ENCODE results near the gene CCDC85C.

Gene CCDC85C

DNA sequence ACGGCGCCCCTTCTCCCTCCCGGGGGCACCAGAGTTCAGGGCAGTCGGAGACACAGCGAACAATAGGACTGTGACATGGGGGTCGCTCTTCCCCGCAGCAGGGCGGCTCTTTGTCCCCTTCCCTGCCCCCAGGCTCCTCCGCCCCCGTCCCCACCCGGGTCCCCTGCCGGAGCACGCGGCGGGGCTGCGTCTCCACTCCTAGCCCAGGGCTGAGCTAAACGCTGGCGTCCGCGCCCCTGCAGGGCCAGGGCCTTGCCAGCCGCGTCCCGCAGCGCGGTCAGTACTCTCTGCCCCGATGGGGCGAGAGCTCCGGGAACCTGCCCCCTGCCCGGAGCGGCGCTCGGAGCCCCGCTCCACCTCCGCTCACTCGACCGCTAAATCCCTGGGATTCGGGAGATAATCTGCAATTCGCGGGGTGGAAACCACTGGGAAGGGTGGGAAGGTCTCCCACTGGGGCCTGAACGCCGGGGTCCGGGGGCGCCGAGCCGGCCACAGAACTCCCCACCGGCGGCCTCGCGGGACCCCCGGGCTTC, 825 bp upstream of the CCDC85C start:
- DNase-seq = no peak

DNA sequence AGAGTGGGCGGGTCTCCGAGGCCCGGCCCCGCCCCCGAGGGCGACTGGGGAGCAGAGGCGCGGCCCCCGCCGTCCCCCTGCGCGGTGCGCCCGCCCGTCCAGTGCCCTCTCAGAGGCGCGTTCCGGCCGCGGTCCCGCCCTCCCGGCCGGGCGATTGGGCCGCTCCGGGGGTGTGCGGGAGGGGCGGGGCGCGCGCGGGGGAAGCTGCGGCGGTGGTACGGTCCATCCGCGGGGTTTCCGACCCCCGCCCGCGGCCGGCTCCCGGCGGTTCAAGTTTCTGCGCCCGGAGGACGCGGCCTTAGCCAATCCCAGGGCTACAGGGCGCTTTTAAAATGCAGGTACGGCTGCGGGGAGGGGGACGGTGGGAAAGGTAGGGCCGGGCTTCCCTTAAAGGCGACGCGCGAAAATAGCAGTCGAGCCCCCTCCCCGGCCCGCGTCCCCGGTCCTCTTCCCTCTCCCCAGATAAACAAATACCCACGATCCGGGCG, 315 bp upstream of the CCDC85C start:
- peak; percentile 98 for DNase-seq

DNA sequence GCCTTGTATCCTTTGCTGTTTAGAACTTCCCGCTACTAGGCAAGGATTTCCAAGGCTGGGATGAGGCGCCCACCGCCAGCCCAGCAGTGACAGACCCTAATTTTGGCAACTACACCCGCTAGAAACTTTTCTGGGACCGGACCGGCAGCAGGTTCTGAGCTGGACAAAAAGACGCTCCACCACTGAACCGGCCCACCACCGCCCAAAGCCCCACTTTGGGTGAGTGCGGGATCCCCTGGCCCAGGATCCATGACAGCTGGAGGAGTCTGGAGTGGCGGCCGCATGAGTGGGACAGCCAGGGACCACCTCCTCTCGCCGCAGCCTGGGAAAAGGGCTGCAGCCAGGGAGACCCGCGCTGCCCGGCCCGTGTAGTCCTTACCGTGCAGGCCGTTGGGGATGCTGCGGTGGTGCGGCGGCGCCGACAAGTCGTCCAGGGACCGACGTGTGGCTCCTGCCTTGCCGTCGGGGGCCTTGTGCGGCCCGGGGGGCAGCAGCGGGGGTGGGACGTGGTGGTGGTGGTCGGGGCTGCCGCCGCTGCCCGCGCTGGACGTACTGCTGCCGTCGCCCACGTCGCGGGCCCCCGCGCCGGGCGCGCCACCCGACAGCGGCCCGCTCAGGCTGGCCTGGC, 1.1 kb downstream of the CCDC85C start:
- no peak for DNase-seq

DNA sequence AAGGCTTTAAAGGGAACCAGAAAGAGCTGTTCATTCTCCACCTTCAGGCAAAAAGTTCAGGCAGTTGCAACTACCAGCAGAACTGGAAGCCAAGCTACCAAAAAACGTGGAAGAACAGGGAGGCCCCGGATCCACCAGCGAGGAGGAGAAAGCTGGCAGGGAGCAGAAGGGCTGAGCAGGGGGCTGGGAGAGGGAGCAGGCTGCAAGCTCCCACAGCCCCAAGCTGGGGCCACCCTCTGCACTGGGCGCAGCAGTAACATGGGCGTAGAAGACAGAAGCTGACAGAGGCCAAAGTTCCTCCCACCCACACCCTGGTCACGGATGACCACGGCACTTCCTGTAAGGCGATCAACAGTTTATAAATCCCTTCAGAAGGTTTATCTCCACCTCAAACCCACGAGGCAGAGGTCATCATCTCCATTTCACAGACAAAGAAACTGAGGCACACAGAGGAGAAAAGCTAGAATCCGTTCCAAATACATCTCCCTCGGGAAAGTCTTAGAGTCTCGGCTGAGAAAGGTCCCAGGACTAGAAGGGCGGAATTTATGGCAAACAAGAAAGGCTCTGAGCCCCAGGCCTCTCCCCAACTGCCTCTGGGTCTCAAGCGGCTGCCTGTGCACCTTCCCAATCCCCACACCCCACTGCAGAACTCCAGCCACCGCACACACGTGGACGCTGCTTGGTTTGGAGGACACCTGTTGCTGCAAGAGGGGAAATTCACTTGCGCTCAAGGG, 1.8 kb downstream of the CCDC85C start:
- DNase-seq = no peak

DNA sequence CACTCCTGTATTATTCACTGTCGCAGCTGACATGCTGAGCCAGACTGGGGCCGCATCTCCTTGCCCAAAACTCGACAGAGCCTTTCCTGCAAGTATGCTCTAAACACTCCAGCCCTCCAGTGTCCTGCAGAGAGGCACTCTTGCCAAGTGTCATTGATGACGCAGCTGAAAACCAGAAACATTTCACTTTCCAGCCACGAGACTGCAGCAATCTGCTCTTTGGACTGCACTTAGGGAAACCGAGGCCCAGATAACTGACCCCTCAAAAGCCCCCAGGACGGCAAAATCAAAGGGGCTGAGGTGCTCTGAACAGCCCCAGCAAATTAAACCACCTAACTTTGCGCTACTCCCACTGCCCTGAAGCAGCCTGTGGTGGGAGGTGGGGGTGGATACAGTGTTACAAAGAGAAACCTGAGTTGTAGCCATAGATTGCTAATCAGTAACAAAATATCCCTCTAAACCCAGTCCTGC, 2.6 kb downstream of the CCDC85C start:
- DNase-seq = no peak

DNA sequence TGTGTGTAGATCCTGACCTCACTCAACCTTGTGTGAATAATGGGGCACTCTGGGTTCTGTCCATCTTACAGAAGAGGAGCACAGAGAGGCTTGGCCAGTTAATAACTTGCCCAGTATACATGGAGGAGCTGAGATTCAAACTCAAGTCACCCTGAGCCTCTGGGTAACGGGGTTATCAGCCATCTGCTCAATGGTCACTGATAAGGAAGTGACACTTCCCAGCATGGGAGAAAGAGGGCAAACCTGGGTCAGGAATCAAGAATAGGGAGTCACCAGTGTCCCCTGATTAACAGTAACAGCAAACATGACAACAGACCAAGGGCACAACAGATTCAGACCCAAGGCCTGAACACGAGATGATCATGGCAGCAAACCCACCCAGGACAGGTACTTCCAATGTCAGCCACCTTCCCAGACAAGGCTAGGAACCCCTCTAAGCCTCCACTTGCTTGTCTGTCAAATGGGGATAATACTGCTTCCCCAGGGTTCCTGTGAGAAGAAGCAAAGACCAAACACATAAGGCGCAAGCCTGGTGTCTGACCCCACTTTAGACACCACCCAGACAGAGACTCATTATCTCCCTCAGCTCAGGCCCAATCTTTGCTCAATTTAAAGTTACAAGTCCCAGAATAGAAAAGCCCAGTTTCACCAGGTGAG, 3.6 kb downstream of the CCDC85C start:
- no peak for DNase-seq

DNA sequence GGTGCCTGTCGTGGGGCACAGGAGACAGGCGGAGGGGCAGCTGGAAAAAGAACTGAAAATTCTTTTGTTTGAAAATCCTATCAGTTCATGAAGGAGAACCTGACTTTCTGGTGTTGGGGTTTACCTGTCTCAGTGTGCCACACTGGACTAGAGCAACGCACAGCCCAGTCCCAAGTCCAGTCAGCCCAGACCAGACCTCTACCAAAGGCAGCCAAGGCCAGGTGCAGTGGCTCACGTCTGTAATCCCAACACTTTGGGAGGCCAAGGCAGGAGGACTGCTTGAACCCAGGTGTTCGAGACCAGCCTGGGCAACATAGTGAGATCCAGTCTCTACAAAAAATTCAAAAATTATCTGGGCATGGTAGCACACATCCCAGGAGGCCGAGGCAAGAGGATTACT, 4.6 kb downstream of the CCDC85C start:
- no peak for DNase-seq

DNA sequence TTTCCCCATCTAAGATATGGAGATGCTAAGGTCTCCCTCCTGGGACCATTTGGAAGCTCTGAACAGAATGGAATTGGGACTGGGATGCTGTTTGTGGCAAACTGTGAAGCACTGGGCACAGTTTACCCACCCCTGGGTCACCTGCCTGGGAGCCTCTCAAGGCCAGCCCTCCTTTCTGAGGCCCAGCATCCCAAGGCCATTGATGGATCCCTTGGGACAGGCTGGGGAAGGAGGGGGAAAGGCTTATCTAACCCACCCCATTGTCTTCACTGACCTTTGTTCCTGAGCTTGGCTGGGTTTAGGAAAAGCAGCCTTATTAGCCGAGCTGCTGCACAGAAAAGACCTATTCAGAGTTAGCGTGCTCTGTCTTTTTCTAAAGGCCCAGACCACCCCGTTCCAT, 5.2 kb downstream of the CCDC85C start:
- no peak for DNase-seq

DNA sequence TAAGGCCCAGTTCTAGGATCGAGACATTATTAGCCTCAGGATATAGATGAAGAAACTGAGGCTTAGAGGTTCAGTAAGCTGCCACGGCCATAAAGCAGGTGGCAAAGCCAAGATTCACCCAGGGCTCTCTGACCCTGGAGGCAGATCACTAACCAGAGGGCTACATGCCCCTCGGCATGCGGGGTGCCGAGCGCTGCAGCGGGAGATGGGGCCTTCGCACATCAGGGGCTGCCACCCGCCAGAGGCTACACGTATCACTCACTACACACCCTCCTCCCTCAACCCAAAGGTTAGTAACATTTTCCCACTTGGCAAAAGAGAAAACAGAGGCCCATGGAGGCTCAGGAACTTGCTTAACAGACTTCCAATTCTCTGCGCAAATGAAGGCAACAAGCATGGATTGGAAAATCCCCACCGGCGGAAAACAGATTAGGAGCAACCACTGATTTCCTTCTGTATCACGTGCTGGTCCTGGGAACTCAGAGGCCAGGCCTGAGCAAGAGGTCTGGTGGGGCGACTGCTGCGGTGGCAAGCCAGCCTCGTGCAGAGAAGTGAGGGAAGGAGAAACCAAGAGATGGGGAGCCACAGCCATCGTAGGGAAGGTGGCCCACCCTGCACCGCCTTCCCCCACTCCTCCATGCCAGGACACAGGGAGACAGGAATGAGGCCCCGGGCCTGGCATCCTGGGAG, 6.0 kb downstream of the CCDC85C start:
- no peak for DNase-seq

DNA sequence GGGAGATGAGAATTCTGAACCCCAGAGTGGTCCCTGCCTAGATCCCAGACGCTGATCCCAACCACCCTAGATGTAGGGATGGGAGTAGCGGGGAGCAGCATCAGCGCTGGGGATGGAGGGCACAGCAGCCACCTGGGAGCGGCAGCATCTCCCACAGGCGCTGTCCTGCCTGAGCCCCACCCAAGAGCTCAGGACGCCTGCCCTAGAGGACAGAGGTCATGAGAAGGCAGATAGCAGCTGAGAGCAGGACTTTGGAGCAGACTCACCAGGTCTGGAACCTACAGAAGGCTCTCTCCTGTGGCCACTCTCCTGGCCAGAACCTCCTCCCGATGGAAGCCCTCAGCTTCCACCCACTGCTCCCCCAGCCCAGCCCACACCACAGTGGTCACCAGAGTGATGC, 7.2 kb downstream of the CCDC85C start:
- no peak for DNase-seq

DNA sequence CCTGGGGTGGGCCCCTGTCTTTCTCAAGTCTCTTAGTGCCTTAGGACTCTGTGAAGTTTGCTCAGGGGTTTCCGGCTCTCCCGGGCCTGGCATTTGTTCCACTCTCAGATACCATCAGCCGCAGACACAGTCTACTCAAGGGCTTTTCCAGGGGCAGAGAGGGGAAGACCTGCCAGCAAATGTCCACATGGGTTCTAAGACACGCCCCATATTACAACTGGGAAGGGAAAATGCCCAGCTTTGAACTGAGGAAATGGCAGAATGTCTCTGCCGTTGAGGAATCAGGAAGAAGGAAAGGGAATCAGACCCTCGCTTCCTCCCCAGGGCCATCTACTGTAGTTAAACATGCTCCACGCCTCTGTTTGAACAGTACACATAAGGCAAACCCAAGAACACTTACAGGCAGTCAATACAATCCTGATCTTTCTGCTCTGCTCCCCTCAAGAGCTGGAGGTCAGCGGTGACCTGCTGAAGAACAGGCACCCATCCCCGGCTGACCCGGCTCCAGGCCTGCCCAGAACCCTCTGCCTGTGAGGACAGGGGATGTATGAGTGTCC, 7.9 kb downstream of the CCDC85C start:
- DNase-seq = no peak

DNA sequence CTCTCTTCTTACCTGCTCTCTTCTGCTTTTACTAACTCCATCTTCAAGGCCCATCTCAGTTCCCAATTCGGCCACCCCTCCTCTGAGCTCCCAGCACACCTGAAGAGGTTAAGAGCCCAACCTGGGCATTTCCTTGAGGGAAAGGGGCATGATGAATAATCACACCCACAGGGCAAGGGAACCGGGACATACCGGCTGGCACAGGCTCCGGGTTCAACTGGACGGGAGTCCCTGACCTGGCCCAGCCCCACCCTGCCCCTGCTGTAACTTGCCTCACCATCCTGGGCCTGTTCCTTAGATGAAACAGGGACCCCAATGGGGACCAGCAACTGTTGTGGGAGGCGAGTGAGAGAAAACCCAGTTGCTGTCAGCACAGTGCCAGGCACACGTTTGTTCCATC, 8.5 kb downstream of the CCDC85C start:
- no peak for DNase-seq

DNA sequence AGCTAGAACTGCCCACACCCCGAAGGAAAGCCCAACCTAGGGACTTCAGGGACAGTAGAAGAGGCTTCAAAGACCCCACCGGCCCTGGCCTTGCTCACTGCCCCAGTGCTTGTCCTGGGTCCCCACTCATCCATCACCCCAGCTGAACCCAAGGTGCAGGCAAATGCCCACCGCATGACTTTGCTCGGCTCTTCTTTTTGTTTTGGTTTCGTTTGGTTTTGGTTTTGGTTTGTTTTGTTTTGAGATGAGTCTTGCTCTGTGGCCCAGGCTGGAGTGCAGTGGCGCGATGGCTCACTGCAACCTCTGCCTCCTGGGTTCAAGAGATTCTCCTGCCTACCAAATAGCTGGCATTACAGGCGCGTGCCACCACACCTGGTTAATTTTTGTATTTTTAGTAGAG, 9.0 kb downstream of the CCDC85C start:
- DNase-seq = no peak

DNA sequence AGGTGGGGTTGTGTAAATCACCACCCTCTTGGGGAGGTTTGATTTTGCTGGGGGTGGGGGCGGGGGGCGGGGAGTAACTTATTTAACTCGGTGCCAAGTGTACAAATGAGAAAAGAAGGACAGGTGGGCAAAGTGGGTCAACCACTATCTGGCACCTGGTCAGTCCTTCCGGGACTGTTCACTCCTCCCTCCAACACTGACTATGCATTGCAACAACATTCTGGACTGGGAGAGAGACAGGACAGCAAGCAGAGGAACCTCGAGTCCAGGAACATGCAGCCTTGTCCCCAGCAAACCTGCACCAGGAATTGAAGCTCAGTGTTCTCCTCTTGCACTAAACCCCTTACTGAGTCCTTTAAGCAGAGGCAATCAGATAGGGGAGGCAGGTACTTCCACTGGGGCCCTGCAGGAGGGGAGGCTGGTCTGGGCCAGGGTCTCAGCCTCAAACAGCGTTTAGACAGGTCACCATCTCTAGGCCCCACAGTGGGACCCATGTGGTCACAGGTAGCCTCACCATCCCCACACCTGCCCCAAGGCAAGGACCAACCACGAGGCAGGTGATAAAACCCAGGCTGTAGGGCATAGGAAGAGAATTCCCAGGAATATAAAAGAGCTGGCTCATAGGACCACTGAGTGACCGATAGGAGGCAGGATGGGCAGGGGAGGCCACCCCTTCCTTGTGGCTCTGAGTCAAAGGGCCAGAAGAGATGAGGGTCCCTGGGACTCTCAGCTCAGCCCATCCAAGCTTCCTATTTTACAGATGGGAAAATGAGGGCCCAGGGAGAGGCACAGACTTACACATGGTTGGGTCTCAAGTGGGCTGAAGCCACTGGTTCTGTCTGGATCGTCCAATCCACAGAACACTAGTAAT, 9.8 kb downstream of the CCDC85C start:
- no peak for DNase-seq

DNA sequence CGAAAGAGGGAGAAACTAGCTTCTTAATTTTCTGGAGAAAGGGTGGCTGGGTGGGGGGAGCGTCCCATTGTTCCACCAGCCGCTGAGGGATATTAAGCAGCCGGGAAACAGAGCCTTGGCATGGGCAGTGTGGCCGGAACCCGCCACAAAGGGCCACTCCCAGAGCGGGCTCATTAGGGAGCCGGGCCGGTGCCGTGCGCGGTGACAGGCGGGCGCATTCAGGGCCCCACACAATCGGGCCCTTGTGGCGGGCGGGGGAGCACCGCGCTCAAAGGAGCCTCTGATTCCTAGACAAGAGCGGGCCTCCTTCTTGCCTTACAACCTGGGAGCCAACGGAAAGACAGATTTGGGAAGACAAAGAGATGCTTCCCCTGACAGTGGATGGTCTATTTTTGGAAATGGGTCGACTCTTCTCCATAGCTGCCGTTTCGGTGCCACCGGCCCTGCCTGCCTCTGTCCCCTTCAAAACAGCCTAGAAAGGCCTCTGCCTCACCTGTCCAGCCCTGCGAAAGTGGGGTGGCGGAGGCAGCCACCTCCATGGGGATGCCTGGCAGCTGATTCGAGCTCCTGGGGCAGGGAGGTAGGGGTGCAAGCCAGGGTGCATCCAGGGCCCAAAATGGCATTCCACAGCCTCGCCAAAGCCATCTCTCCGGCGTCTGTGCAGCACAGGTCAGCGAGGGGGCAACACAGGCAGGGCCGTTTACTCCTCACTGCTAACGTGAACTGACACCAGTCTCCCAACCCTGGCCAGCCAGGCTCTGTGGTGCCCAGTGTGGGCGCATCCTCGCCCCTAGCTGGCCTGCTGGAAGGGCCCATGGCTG, 10.9 kb downstream of the CCDC85C start:
- DNase-seq = no peak

DNA sequence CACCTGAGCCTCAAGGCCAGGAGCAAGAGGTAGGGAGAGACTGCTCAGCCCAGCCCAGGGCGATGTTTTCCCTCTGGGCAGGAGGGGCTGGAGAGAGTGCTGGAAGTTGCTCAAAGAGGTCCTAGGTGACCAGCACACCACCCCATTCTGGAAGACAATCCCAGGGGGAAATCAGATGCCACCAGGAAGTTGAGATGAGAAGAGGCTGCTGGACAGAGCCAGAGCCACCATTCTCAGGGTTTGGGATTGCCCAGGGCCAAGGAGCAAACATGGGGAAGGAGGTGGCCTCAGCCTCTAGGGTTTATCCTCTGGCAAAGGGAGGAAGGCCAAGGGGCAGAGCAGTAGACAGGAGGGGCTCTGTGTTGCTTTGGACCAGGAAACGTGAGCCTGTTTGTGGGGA, 11.6 kb downstream of the CCDC85C start:
- DNase-seq = no peak

DNA sequence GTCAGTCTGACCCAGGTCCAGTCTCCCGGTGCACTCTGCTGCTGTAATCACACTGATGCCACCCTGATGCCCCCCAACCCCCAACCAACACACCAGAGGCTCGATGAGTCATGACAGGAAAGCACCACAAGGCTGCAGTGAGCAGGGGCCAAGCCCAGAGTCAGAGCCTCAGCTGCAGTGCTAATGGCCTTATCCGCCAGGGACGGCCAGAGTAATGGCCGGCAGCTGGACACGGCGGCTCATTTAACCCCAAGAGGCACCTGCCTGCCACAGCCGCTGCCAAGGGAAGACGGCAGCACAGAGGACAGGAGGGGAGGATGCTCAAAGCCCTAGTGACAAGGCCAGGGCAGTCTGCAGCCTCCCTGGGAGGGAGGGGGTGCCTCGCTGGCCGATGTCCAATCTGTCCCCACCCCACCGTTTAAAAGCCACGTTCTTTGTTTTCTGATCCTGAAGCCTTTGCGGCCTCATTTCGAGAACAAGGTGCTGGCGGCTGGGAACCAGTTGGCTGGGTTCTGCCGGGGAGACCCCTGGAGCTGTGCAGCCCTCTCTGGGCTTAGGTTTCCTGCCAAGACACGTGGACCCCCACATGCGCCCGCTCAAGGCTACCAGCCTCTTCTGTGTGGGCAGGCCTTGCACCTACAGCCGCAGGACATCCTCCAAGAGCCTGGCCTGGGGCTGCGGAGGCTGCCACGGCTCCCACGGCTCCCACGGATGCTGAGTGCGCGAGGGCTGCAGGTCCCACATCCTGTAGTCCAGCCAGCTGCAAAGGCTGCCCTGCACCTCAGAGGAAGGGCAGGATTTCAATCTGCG, 13.1 kb downstream of the CCDC85C start:
- DNase-seq = no peak

DNA sequence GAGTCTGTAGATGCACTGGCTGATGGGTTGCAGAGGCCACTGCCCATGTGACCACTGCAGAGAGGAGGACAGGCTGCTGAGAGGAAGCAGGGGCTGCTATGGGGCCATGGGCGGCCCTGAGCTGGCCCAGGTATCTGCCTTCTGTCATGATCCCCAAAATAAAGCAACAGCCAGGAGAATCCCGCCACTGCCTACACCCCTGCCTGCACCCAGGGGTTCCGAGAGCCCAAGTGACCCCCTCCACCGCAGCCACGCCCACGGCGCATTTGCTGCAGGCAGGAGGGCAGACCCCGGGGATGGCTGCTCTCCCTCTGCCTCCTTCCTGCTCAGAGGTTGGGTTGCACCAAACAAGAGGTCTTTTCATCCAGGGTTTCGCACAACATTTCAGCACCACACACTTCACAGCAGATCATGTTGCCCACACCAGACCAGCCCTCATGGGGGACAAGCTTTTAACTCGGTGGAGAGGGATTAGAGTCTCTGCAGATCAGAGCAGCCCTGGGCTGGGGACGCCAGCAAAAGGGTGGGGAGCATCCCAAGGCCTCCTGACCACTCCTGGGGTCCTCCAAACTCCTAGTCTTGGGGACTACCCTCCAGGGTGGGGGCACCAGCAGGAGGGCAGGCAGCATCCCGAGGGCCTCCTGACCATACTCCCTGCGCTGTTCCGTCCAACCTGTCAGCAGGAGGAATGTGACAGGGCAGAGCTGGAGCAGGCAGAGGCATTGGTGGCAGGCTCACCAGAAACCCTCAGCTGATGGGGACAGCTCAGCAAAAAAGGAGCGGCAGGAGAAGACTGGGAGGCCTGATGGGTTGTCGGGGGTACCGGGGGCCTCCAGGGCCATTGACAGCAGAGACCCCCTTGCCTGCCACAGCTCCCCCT, 14.1 kb downstream of the CCDC85C start:
- no peak for DNase-seq

DNA sequence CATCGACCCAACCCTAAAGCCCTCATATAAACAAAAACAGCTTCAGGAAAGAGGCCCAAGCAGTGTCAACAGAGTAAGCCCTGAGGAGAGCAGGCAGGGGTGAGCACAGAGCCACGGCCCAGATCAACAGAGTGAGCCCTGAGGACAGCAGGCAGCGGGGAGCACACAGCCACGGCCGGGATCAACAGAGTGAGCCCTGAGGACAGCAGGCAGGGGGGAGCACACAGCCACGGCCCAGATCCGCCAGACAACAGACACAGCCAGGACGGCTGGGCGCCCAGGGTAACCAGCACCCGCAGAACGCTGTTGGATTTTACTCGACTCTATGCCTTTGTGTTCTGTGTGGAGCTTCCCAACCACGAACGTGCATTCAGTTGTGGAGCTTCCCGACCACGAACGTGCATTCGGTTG, 15.0 kb downstream of the CCDC85C start:
- no peak for DNase-seq

All from NCI-H2171 (cell line).